ENCODE measurements around the gene PAQR3. TPM values are rescaled to one million over a fixed set of nuclear protein-coding genes. Genes with fewer than 3 reads are reported as not detected.

PAQR3 gene
- total RNA-seq, 2 experiments from 2014 or later: 29.5 to 30.7 TPM

GRCh38 chr4:78937837-78938236 is 1.4 kb downstream of the PAQR3 start:
- peaks cover 4% of the 10 kb centered on the region for H3K27me3 Mint-ChIP-seq
- no peak overlapping the region for H3K4me3 ChIP-seq (ENCODE audit: low read length)
- H3K27ac ChIP-seq (ENCODE audit: low read depth in 1 of 2, low read length in 2 of 2): no peak overlapping the region
- H3K4me1 ChIP-seq (ENCODE audit: insufficient read depth, low read length): peaks cover 24% of the 10 kb centered on the region
- H3K9me3 ChIP-seq (ENCODE audit: control insufficient read depth in 1 of 2, insufficient read depth in 1 of 2, low read length in 2 of 2): no peaks in the 10 kb centered on the region
- POLR2A ChIA-PET: interaction anchor here (0.8 to 1.7 kb wide), 5 partner anchors 10 to 1188 kb away, joined by 3 to 6 read pairs (median 3); no protein-coding TSS in a partner anchor
- no peaks in the 10 kb centered on the region for H3K27me3 ChIP-seq (ENCODE audit: control insufficient read depth in 1 of 2, insufficient read depth in 2 of 2, low read length in 2 of 2)
- intact Hi-C loops (cut with DNase I, micrococcal nuclease): loop anchor here (5.0 kb wide), 3 partner anchors 156 to 1861 kb away; partner anchors contain the start of genes BMP2K (in 1 of the 2) and CCNI (in 1 of the 2)
- peaks cover 4% of the 10 kb centered on the region for H3K36me3 ChIP-seq (ENCODE audit: insufficient read depth, low read length)
- TF ChIP-seq CTCF (IDR thresholded peaks at IDR 0.05): no peak
- peaks cover 44% of the 10 kb centered on the region for H3K4me1 Mint-ChIP-seq (ENCODE audit: low read depth)
- ATAC-seq (ENCODE audit: poor library complexity) (no peak), DNase-seq (no peak)
- no peaks in the 10 kb centered on the region for H3K9me3 Mint-ChIP-seq
- H3K4me3 Mint-ChIP-seq: peak overlapping the region; percentile 93
- peaks cover 21% of the 10 kb centered on the region for H3K36me3 Mint-ChIP-seq (ENCODE audit: low read depth)
- CTCF ChIA-PET: interaction anchor here (2.7 kb wide), 1 partner anchor 15 kb away, joined by 13 read pairs; no protein-coding TSS in a partner anchor
- no peak overlapping the region for H3K27ac Mint-ChIP-seq

- no peak for DNase-seq
Observed at GRCh38 chr4:78936989-78937388, 2.2 kb downstream of the PAQR3 start.

GRCh38 chr4:78930016-78930629 is 9.1 kb downstream of the PAQR3 start:
- Histone ChIP-seq H3K4me3 (ENCODE audit: low read length) (no peak overlapping the region), H3K4me1 (ENCODE audit: insufficient read depth, low read length) (no peaks in the 10 kb centered on the region), H3K36me3 (ENCODE audit: insufficient read depth, low read length) (peaks cover 56% of the 10 kb centered on the region), H3K27me3 (ENCODE audit: control insufficient read depth in 1 of 2, insufficient read depth in 2 of 2, low read length in 2 of 2) (no peaks in the 10 kb centered on the region), H3K9me3 (ENCODE audit: control insufficient read depth in 1 of 2, insufficient read depth in 1 of 2, low read length in 2 of 2) (no peaks in the 10 kb centered on the region), H3K27ac (ENCODE audit: low read depth in 1 of 2, low read length in 2 of 2) (no peak overlapping the region)
- Mint-ChIP-seq H3K27me3 (no peaks in the 10 kb centered on the region), H3K9me3 (no peaks in the 10 kb centered on the region), H3K4me1 (ENCODE audit: low read depth) (peaks cover 4% of the 10 kb centered on the region), H3K27ac (no peak overlapping the region), H3K36me3 (ENCODE audit: low read depth) (peaks cover 81% of the 10 kb centered on the region), H3K4me3 (no peak overlapping the region)
- CTCF ChIA-PET: no interaction called here
- ATAC-seq (ENCODE audit: poor library complexity) (no peak), DNase-seq (no peak)
- POLR2A ChIA-PET: no interaction called here
- intact Hi-C loops (cut with DNase I, micrococcal nuclease): no loop called here
- no peak for TF ChIP-seq CTCF (IDR thresholded peaks at IDR 0.05)

More at GRCh38 chr4:78936989-78937388, 2.2 kb downstream of the PAQR3 start:
- Histone ChIP-seq H3K4me3 (ENCODE audit: low read length) (no peak overlapping the region), H3K27ac (ENCODE audit: low read depth in 1 of 2, low read length in 2 of 2) (no peak overlapping the region), H3K27me3 (ENCODE audit: control insufficient read depth in 1 of 2, insufficient read depth in 2 of 2, low read length in 2 of 2) (no peaks in the 10 kb centered on the region), H3K9me3 (ENCODE audit: control insufficient read depth in 1 of 2, insufficient read depth in 1 of 2, low read length in 2 of 2) (no peaks in the 10 kb centered on the region), H3K36me3 (ENCODE audit: insufficient read depth, low read length) (peaks cover 10% of the 10 kb centered on the region), H3K4me1 (ENCODE audit: insufficient read depth, low read length) (peaks cover 24% of the 10 kb centered on the region)
- Mint-ChIP-seq H3K36me3 (ENCODE audit: low read depth) (peaks cover 29% of the 10 kb centered on the region), H3K4me1 (ENCODE audit: low read depth) (peaks cover 44% of the 10 kb centered on the region), H3K4me3 (peak overlapping the region; percentile 93), H3K27me3 (no peaks in the 10 kb centered on the region), H3K9me3 (no peaks in the 10 kb centered on the region), H3K27ac (no peak overlapping the region)
- intact Hi-C loops (cut with DNase I, micrococcal nuclease): loop anchor here (5.0 kb wide), 3 partner anchors 155 to 1860 kb away; partner anchors contain the start of genes BMP2K (in 1 of the 2) and CCNI (in 1 of the 2)
- no peak for ATAC-seq (ENCODE audit: poor library complexity)
- ChIA-PET POLR2A (no interaction called here), CTCF (interaction anchor here (2.7 kb wide), 1 partner anchor 16 kb away, joined by 13 read pairs; no protein-coding TSS in a partner anchor)
- TF ChIP-seq CTCF (IDR thresholded peaks at IDR 0.05): no peak
